HG03571 (cell line): Measurements from ENCODE around the gene IGHMBP2.

Experiments used
- ATAC-seq: cut with Tn5 transposase; IDR thresholded peaks from one replicate; pipeline ENCODE4 v1.9.1; 2021; ENCODE audit not compliant: unreplicated experiment

IGHMBP2 gene

DNA sequence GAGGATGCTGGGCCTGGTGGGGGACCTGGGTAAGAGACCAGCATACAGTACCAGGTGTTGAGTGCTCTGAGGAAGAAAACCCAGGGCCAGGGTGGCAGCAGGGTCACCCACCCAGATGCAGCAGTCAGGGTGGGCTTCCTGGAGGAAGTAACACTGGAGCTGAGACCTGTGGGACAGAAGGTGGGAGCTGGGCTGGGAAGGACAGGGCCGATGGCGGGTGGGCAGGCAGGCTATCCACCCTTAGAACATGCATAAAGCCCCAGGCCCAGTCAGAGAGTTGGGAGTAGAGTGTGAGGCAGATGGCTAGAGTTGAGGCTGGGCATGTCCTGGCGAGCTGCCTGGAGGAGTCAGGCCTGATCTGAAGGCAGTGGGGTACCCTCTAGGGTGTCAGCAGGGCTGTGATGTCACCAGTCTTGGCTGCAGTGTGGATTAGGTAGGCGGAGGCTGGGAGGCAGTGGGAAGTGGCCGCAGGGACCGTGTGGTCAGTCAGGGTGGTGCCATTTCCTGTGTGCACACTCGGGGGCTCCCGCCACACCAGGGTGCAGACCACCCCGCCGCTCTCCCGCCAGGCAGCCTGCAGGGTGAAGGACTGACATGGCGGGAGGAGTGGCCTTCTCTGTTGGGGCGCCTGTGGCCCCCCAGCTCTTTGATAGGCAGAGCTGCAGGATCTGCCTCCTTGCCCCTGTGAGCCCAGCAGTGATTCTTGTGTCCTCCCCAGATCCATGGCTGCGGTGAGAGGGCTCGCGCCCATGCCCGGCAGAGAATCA is 35.3 kb downstream of the IGHMBP2 start:
- no peak for ATAC-seq

GRCh38 chr11:68939583-68940555 is 36.2 kb downstream of the IGHMBP2 start:
- ATAC-seq = no peak

DNA sequence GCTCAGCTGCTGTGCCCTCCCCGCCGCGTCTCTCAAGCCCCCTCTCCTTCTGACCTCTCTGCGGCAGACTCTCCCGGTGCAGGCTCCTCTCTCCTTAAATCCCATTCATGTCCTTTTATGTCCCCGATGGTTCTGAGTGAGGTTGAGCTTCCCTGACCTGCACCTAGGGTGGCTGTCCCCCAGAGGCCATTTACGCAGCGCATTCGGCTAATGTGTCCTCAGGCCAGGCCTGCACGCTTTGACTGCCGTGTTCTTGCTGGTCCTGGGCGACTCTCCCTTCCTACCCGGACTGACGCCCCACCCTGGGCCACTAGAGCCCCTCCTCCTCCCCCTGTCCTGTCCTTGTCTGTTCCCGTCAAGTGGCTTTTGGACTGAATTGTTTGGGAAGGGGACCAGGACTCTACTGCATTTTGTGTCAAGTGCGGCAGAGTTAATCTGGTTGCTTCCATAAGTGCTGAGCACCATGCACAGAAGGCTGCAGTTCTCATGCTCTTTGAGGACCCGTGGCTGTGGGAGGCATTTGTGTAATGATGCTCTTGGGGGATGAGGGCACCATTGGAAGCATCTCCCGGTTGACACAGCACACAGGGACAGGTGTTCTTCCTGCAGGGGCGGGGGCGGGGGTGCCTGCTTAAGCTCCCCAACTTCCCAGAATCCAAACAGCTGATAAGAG is 37.1 kb downstream of the IGHMBP2 start:
- ATAC-seq = no peak

GRCh38 chr11:68941324-68942094 is 37.8 kb downstream of the IGHMBP2 start:
- ATAC-seq = no peak

DNA sequence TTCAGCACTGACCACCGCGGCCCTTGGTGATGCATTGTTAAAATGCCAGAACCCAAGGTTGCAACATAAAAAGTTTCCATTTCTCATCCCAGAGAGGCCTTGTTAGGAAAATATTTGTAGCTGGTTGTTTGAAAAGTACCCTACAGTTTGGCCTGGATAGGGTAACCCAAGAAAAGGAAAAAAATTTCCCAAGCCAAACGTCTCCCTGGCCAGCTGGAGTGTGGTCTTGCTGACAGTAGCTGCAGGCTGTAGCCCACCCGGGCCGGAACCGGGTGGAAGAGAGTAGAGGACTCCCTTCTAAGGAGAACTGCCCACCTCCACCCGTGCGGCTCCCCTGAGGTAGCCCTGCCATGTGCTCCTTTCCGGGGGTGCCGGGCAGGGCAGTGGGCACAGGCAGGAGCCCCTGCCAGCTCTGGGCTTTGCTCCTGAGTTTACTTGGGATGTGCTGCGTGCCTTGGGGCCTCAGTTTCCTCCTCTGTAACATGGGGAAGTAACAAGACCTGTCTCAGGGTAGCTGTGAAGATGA is 38.5 kb downstream of the IGHMBP2 start:
- no peak for ATAC-seq

DNA sequence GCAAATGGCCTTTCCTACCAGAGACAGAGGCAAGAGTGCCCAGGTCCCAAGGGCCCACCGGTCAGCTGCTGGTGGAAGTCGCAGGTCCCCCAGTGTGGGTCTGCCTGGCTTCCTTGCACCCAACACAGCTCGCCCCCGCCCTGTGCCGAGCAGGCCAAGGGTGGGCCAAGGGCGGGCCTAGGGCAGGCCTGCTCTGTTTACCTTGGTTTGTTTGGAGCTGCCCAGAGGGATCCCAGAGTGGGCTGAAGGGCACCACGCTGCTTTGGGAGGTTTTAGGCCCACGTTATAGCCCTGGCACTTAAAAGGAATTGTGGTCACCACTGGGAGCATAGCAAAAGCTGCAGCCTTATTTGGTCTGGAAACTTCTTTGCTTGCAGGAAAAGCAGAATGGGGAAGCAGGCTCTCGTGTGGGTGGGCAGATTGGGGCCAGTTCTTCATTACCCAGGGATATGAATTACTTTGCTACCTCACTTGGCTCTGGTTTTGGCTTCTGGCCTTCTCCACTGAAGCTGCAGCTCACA is 39.1 kb downstream of the IGHMBP2 start:
- ATAC-seq = no peak

GRCh38 chr11:68946416-68947090 is 42.9 kb downstream of the IGHMBP2 start:
- ATAC-seq = no peak

- ATAC-seq = no peak
These were observed 43.5 kb downstream of the IGHMBP2 start for GRCh38 chr11:68947151-68947550.

DNA sequence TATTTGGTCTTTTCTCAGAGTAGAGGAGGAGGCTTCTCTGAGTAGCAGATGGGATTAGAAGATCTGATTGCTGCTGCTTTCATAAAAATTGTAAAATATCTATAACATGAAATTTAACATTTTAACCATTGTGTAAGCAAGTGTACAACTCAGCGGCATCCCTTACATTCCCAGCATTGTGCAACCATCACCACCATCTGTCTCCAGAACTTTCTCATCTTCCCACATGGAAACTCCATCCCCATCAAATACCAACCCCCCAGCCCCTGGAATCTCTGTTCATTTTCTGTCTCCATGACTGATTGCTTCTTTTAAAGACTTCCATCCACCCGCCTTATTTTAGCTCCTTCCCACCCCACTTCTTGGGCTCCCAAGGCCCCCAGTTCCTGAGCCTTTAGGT is 44.8 kb downstream of the IGHMBP2 start:
- ATAC-seq = no peak

GRCh38 chr11:68948935-68949334 is 45.2 kb downstream of the IGHMBP2 start:
- no peak for ATAC-seq

DNA sequence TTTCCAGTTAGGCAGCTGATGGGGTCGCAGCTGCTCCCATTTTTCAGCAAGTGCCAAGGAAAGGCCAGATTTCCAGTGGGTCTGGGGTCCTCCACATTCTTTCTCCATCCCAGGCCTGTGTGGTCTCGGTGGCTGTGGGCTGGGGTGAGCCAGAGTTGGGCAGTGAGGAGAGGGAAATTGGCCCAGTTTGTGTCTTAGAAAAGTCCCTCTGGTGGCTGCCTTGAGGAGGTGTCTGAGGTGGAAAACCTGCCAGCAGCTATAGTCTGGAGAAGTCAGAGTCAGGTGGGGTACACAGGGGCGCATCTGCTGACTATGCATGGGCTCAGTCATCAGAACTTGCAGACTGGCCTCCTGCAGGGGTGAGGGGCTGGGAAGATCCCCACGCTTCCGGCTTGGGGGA is 46.6 kb downstream of the IGHMBP2 start:
- no peak for ATAC-seq

GRCh38 chr11:68950762-68951161 is 47.1 kb downstream of the IGHMBP2 start:
- no peak for ATAC-seq

DNA sequence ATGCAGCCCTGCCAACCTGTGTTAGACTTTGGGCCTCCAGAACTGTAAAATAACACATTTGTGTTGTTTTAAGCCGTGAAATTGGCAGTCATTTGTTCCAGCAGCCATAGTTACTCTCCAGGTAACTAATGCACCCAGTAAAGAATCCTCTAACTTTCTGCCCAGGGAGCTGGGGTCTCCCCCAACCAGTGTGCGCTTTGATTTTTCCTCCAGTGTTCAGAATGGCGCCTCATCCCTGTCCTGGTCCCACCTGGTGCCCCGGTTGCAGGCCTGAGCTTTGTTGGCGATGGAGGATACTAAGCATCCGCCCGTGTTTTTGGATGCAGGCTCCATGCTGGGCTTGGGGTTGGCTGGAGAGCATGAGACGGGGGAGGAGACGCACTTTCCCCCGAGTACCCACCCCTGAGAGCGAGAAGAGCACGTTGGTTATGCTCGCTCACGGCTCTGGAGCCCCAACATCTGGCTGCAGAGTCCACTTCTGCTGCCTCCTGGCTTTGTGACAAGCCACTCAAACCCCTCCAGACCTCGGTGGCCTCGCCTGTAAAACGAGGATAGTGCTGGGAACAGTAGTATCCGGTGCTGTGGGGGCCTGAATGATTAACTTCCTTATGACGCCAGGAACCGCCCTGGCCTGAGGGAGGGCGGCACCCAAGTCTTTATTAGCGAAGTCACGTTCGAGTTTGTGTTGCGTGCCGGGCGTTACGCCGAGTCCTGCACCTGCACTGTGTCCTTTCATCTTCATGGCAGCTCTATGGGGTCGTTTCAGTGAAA is 51.3 kb downstream of the IGHMBP2 start:
- no peak for ATAC-seq

DNA sequence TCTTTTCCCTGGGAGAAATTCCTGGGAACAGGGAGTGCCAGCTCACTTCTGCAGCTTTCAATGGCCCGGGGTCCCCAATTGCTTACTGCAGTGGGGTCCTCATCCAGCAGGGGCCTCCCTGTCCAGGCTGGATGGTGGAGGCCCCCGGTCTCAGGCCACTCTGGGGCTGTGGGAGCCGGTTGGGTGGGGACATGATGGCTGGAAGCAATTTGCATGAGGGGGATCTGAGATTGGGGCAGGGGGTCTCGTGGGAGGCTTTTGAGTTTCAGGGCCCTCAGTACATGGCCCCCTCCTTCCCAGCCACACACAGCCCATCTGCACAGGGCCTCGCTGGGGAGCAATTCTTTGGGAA is 51.9 kb downstream of the IGHMBP2 start:
- no peak for ATAC-seq

- ATAC-seq = no peak
These were observed 52.5 kb downstream of the IGHMBP2 start for GRCh38 chr11:68956142-68956541.

- ATAC-seq = no peak
These were observed 53.0 kb downstream of the IGHMBP2 start for GRCh38 chr11:68956547-68957254.

DNA sequence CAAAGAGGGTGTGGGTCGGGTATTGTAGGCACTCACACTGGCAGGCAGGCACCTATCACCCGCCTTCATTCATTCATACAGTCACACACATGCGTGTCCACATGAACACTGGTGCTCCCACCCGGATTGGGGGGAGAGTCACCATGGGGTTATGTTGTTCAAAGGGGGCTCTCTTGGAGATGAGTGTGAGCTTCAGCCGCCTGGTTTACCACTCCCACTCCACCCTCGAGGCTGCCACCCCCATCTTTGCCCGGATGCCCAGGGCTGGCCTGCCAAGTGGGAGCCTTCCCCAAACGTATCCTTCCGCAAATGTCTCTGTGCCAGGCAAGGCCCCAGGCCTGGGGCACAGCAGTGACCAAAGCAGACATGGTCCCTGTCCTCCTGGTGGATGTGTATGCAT is 54.5 kb downstream of the IGHMBP2 start:
- ATAC-seq = no peak
